IMR-90 (cell line): Measurements from ENCODE around the gene PTPN13. TPM values are rescaled to one million over a fixed set of nuclear protein-coding genes. Genes with fewer than 3 reads are reported as not detected.

Source experiments
- ATAC-seq: fragments of 200-7000 bp; cut with Tn5 transposase; 2 replicates; pipeline ENCODE4 v1.9.1; 2020; ENCODE audit warnings: low read depth, mild to moderate bottlenecking, moderate library complexity
- BruUV-seq: library from RNA; stranded (reverse); fragments of 400-500 nt; replicated peaks from 2 replicates; lab custom pipeline; 2021; lab: Mats Ljungman, UMichigan
- CTCF ChIA-PET: fragments of 300-600 bp; formaldehyde crosslinking; extraction: SDS; loops from one replicate; lab custom pipeline; 2021; ENCODE audit warnings: antibody characterized with exemption; lab: Yijun Ruan, JAX
- POLR2A ChIA-PET: fragments of 300-600 bp; sonication (Branson Sonifier 250); formaldehyde crosslinking; loops from one replicate; lab custom pipeline; 2022; ENCODE audit warnings: antibody characterized with exemption; ENCODE audit not compliant: unreplicated experiment; lab: Charles Lee
- DNase-seq: peaks from one replicate; pipeline ENCODE4 v3.0.0; 2013
- H2AFZ ChIP-seq: replicated peaks from 2 replicates; pipeline ENCODE3; 2013; ENCODE audit warnings: low read length, mild to moderate bottlenecking; ENCODE audit not compliant: poor library complexity
- H2AK5ac ChIP-seq: 2 replicates; pipeline ENCODE4 v1.6.1; 2013; ENCODE audit warnings: low read depth, low read length, inconsistent platforms
- H2AK9ac ChIP-seq: replicated peaks from 2 replicates; pipeline ENCODE3; 2013; ENCODE audit warnings: mild to moderate bottlenecking, low read depth, low read length, moderate library complexity; ENCODE audit not compliant: poor library complexity
- H2BK120ac ChIP-seq: 2 replicates; pipeline ENCODE4 v1.6.1; 2013; ENCODE audit warnings: low read depth, low read length, inconsistent platforms
- H2BK15ac ChIP-seq: 3 replicates; pipeline ENCODE4 v1.6.1; 2013; ENCODE audit warnings: low read depth, low read length, inconsistent platforms
- H2BK20ac ChIP-seq: 2 replicates; pipeline ENCODE4 v1.6.1; 2013; ENCODE audit warnings: low read depth, mild to moderate bottlenecking, inconsistent platforms, low read length, moderate library complexity
- H2BK5ac ChIP-seq: 2 replicates; pipeline ENCODE4 v1.6.1; 2013; ENCODE audit warnings: mild to moderate bottlenecking, low read depth, low read length, inconsistent platforms; ENCODE audit not compliant: poor library complexity, severe bottlenecking
- H3K14ac ChIP-seq: replicated peaks from 2 replicates; pipeline ENCODE4 v1.6.1; 2013; ENCODE audit warnings: low read depth, low read length, inconsistent platforms
- H3K18ac ChIP-seq: 2 replicates; pipeline ENCODE4 v1.6.1; 2013; ENCODE audit warnings: low read depth, low read length, control low read depth
- H3K23ac ChIP-seq: 2 replicates; pipeline ENCODE4 v1.6.1; 2013; ENCODE audit warnings: low read depth, low read length, inconsistent platforms
- H3K27ac ChIP-seq: 2 replicates; pipeline ENCODE4 v1.5.1; 2013; ENCODE audit warnings: mild to moderate bottlenecking, control low read depth, low read length; ENCODE audit not compliant: insufficient read depth
- H3K27me3 ChIP-seq: 2 replicates; pipeline ENCODE4 v1.6.1; 2013; ENCODE audit warnings: low read length; ENCODE audit not compliant: control insufficient read depth, insufficient read depth
- H3K36me3 ChIP-seq: 2 replicates; pipeline ENCODE4 v1.6.1; 2013; ENCODE audit warnings: low read length, mixed read lengths; ENCODE audit not compliant: control insufficient read depth, insufficient read depth
- H3K4ac ChIP-seq: 2 replicates; pipeline ENCODE4 v1.6.1; 2013; ENCODE audit warnings: low read depth, low read length, inconsistent platforms
- H3K4me1 ChIP-seq: 2 replicates; pipeline ENCODE4 v1.6.1; 2013; ENCODE audit warnings: low read length, mixed read lengths; ENCODE audit not compliant: control insufficient read depth, insufficient read depth
- H3K4me2 ChIP-seq: 2 replicates; pipeline ENCODE4 v1.6.1; 2013; ENCODE audit warnings: low read depth, mild to moderate bottlenecking, control low read depth, low read length, moderate library complexity
- H3K4me3 ChIP-seq: 2 replicates; pipeline ENCODE4 v1.5.1; 2013; ENCODE audit warnings: low read depth, mild to moderate bottlenecking, control low read depth, low read length, moderate library complexity; ENCODE audit not compliant: insufficient read depth
- H3K56ac ChIP-seq: 2 replicates; pipeline ENCODE4 v1.6.1; 2013; ENCODE audit warnings: low read length, inconsistent platforms; ENCODE audit not compliant: insufficient read depth; ENCODE audit errors: extremely low read depth
- H3K79me1 ChIP-seq, 2 experiments: 2 replicates each; pipeline ENCODE4 v1.6.1; 2013; ENCODE audit warnings: low read length in 2 of 2, inconsistent platforms in 1 of 2, low read depth in 1 of 2
- H3K9ac ChIP-seq: 2 replicates; pipeline ENCODE4 v1.6.1; 2013; ENCODE audit warnings: low read depth, low read length, control low read depth
- H3K9me1 ChIP-seq: 2 replicates; pipeline ENCODE4 v1.6.1; 2013; ENCODE audit warnings: low read length, inconsistent platforms; ENCODE audit not compliant: insufficient read depth
- H3K9me3 ChIP-seq: 2 replicates; pipeline ENCODE4 v1.6.1; 2013; ENCODE audit warnings: low read length; ENCODE audit not compliant: control insufficient read depth, insufficient read depth
- H4K20me1 ChIP-seq: 2 replicates; pipeline ENCODE4 v1.6.1; 2013; ENCODE audit warnings: low read length, inconsistent platforms; ENCODE audit not compliant: insufficient read depth
- H4K5ac ChIP-seq: 2 replicates; pipeline ENCODE4 v1.6.1; 2013; ENCODE audit warnings: mild to moderate bottlenecking, low read depth, low read length, control low read depth
- H4K8ac ChIP-seq, 2 experiments: 2 replicates each; pipeline ENCODE4 v1.6.1; 2013; ENCODE audit warnings: low read depth in 2 of 2, low read length in 2 of 2, control low read depth in 1 of 2, inconsistent platforms in 1 of 2
- H4K91ac ChIP-seq: 2 replicates; pipeline ENCODE4 v1.6.1; 2013; ENCODE audit warnings: low read depth, low read length, inconsistent platforms; ENCODE audit not compliant: insufficient read depth
- BHLHE40 ChIP-seq: fragments of 150-350 bp; IDR thresholded peaks from 2 replicates; pipeline ENCODE4 v1.6.1; 2016; ENCODE audit warnings: mild to moderate bottlenecking, low read depth, low read length
- CEBPB ChIP-seq: IDR thresholded peaks from 2 replicates; pipeline ENCODE4 v1.6.1; 2012; ENCODE audit warnings: low read depth, low read length, improper control_type of control experiment
- CHD1 ChIP-seq: IDR thresholded peaks from 2 replicates; pipeline ENCODE4 v1.6.1; 2012; ENCODE audit warnings: low read depth, low read length, improper control_type of control experiment
- FOS ChIP-seq: fragments of 150-350 bp; IDR thresholded peaks from 2 replicates; pipeline ENCODE4 v1.6.1; 2016; ENCODE audit warnings: low read depth, low read length
- MAZ ChIP-seq: IDR thresholded peaks from 2 replicates; pipeline ENCODE4 v1.6.1; 2012; ENCODE audit warnings: low read depth, mild to moderate bottlenecking, low read length, improper control_type of control experiment, moderate library complexity, borderline replicate concordance
- MXI1 ChIP-seq: IDR thresholded peaks from 2 replicates; pipeline ENCODE4 v1.6.1; 2012; ENCODE audit warnings: low read depth, mild to moderate bottlenecking, low read length, moderate library complexity, borderline replicate concordance
- POLR2A ChIP-seq: IDR thresholded peaks from 2 replicates; pipeline ENCODE4 v1.6.1; 2012; ENCODE audit warnings: mild to moderate bottlenecking, low read depth, low read length
- RCOR1 ChIP-seq: IDR thresholded peaks from 2 replicates; pipeline ENCODE4 v1.6.1; 2012; ENCODE audit warnings: mild to moderate bottlenecking, low read length, improper control_type of control experiment; ENCODE audit not compliant: insufficient replicate concordance
- WGBS, 2 experiments: methylation state at CpG; one replicate each; pipeline versions ENCODE4 v1.1.5 to v1.1.7; 2013; ENCODE audit warnings: missing lambda C conversion rate in 2 of 2; ENCODE audit not compliant: insufficient read length in 1 of 2; ENCODE audit errors: extremely low coverage in 2 of 2; 5-methylcytosine and 5-hydroxymethylcytosine counted together
- dilution Hi-C: fragments of 300-500 bp; cut with HindIII; formaldehyde crosslinking; loops from one replicate; pipeline ENCODE4 v1.14.3; 2018; ENCODE audit warnings: low sequenced_read_pairs; ENCODE audit not compliant: unreplicated experiment
- in situ Hi-C: fragments of 300-500 bp; cut with MboI; formaldehyde crosslinking; loops from 3 replicates; pipeline ENCODE4 v1.14.3; 2019; ENCODE audit warnings: low sequenced_read_pairs, inconsistent platforms, mixed read lengths
- intact Hi-C: fragments of 100-400 bp; cut with micrococcal nuclease; formaldehyde crosslinking; loops from 2 replicates; pipeline ENCODE4 v1.10.0; 2022
- polyA plus RNA-seq, 3 experiments: library from polyadenylated mRNA; depleted of rRNA; stranded (reverse); fragments of >200 nt; gene quantifications; 2 replicates each; pipeline ENCODE4 v1.2.3, GENCODE V29; 2012; ENCODE audit warnings: low replicate concordance in 1 of 3
- total RNA-seq: library from RNA; depleted of rRNA; stranded (reverse); fragments of >200 nt; gene quantifications from 2 replicates; pipeline ENCODE4 v1.2.3, GENCODE V29; 2012
- TF ChIP-seq, protein P1 (sequence below): fragments of 150-350 bp; IDR thresholded peaks from 2 replicates; pipeline ENCODE4 v1.6.1; 2017; ENCODE audit warnings: mild to moderate bottlenecking, antibody characterized with exemption, low read length, low read depth
- TF ChIP-seq, protein P2 (sequence below): fragments of 150-350 bp; IDR thresholded peaks from 2 replicates; pipeline ENCODE4 v1.6.1; 2016; ENCODE audit warnings: low read depth, mild to moderate bottlenecking, low read length, moderate library complexity, borderline replicate concordance
- TF ChIP-seq, protein P3 (sequence below): conservative IDR thresholded peaks from 2 replicates; pipeline ENCODE4 v1.5.1; 2012; ENCODE audit warnings: mild to moderate bottlenecking, low read depth, low read length, improper control_type of control experiment

The PTPN13 gene
- total and polyA plus RNA-seq, 2 of the 4 experiments (the other 2 are of a cell fraction), result 7.7 to 29.0 TPM

DNA sequence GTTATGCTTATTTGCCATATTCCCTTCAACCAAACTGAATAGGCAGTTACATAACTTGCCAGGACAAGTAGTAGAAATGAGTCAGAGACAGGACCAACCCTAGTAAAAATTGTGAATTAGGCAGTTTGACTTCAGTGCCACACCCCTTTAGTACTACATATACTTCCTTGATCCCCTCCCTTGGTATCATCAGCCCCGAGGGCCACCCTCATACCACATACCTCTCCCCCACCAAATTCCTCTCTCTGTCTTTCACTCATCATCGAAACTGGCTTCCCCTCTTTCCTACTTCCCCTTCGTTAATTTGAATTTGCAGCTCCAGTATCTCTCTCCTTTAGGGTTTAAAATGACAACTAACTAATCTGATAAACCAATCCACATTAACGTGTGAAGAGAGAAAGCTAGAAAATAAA, 7.9 kb upstream of the PTPN13 start:
- no peak overlapping the region for H3K14ac ChIP-seq
- H3K27me3 ChIP-seq, result no peaks in the 10 kb centered on the region
- H3K4me1 ChIP-seq, result no peaks in the 10 kb centered on the region
- H3K56ac ChIP-seq, result no peak overlapping the region
- no peak for DNase-seq
- H3K4me2 ChIP-seq, result no peak overlapping the region
- no peaks in the 10 kb centered on the region for H3K9me1 ChIP-seq
- no peaks in the 10 kb centered on the region for H3K9me3 ChIP-seq
- H3K4ac ChIP-seq, result no peak overlapping the region
- no peaks in the 10 kb centered on the region for H3K79me1 ChIP-seq
- H4K5ac ChIP-seq, result no peak overlapping the region
- dilution Hi-C loops (no loop called here), intact Hi-C loops (no loop called here), in situ Hi-C loops (no loop called here)
- H2BK5ac ChIP-seq, result no peak overlapping the region
- ChIA-PET CTCF (no interaction called here), POLR2A (no interaction called here)
- no peak overlapping the region for H2AFZ ChIP-seq
- no peak overlapping the region for H3K27ac ChIP-seq
- 81 to 100% methylated on average over 1 to 2 of the region's 4 CpGs for WGBS, 2 experiments
- H4K20me1 ChIP-seq, result no peaks in the 10 kb centered on the region
- no peak overlapping the region for H3K18ac ChIP-seq
- H2AK9ac ChIP-seq, result no peak overlapping the region
- no peak overlapping the region for H2AK5ac ChIP-seq
- no peak overlapping the region for H2BK15ac ChIP-seq
- H4K8ac ChIP-seq, result no peak overlapping the region
- H3K23ac ChIP-seq, result no peak overlapping the region
- H2BK120ac ChIP-seq, result no peak overlapping the region
- BruUV-seq, result no TSS peak
- no peak for TF ChIP-seq MAZ
- TF ChIP-seq BHLHE40, result no peak
- TF ChIP-seq FOS, result no peak
- TF ChIP-seq, protein P1, sequence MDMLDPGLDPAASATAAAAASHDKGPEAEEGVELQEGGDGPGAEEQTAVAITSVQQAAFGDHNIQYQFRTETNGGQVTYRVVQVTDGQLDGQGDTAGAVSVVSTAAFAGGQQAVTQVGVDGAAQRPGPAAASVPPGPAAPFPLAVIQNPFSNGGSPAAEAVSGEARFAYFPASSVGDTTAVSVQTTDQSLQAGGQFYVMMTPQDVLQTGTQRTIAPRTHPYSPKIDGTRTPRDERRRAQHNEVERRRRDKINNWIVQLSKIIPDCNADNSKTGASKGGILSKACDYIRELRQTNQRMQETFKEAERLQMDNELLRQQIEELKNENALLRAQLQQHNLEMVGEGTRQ, result no peak
- TF ChIP-seq CEBPB, result no peak
- TF ChIP-seq, protein P2, sequence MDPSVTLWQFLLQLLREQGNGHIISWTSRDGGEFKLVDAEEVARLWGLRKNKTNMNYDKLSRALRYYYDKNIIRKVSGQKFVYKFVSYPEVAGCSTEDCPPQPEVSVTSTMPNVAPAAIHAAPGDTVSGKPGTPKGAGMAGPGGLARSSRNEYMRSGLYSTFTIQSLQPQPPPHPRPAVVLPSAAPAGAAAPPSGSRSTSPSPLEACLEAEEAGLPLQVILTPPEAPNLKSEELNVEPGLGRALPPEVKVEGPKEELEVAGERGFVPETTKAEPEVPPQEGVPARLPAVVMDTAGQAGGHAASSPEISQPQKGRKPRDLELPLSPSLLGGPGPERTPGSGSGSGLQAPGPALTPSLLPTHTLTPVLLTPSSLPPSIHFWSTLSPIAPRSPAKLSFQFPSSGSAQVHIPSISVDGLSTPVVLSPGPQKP, result no peak
- no peak for TF ChIP-seq POLR2A
- TF ChIP-seq, protein P3, sequence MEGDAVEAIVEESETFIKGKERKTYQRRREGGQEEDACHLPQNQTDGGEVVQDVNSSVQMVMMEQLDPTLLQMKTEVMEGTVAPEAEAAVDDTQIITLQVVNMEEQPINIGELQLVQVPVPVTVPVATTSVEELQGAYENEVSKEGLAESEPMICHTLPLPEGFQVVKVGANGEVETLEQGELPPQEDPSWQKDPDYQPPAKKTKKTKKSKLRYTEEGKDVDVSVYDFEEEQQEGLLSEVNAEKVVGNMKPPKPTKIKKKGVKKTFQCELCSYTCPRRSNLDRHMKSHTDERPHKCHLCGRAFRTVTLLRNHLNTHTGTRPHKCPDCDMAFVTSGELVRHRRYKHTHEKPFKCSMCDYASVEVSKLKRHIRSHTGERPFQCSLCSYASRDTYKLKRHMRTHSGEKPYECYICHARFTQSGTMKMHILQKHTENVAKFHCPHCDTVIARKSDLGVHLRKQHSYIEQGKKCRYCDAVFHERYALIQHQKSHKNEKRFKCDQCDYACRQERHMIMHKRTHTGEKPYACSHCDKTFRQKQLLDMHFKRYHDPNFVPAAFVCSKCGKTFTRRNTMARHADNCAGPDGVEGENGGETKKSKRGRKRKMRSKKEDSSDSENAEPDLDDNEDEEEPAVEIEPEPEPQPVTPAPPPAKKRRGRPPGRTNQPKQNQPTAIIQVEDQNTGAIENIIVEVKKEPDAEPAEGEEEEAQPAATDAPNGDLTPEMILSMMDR, result no peak
- no peak for TF ChIP-seq CHD1
- TF ChIP-seq RCOR1, result no peak
- no peak for TF ChIP-seq MXI1
- no peaks in the 10 kb centered on the region for H3K36me3 ChIP-seq
- H3K9ac ChIP-seq, result no peak overlapping the region
- no peak overlapping the region for H2BK20ac ChIP-seq
- H4K91ac ChIP-seq, result no peak overlapping the region
- no peak for ATAC-seq
- H3K4me3 ChIP-seq, result no peak overlapping the region
